Dermis blood vessel endothelial cell (primary cell): ENCODE measurements around the gene TGFB1. TPM values are rescaled to one million over a fixed set of nuclear protein-coding genes. Genes with fewer than 3 reads are reported as not detected.
A peak's percentile ranks its signal among the peaks of the same experiment; 100 is the strongest.
"Not testable (repeated sequence)": the region's sequence is repeated elsewhere in the genome, so short reads cannot be mapped to it uniquely, and the experiment has no call there.

Source experiments
- DNase-seq: peaks from one replicate; pipeline ENCODE4 v3.0.0; 2010
- total RNA-seq: library from RNA; depleted of rRNA; stranded (reverse); fragments of >200 nt; gene quantifications from 2 replicates; pipeline ENCODE4 v1.2.3, GENCODE V29; 2014

TGFB1 gene
- total RNA-seq, 1 donor from 2014 or later = 19.4 TPM

GRCh38 chr19:41298348-41298964 lies 55.3 kb downstream of the TGFB1 start:
- peak; percentile 68 for DNase-seq

GRCh38 chr19:41297628-41298347 lies 55.9 kb downstream of the TGFB1 start:
- no peak for DNase-seq

GRCh38 chr19:41296433-41296871 lies 57.3 kb downstream of the TGFB1 start:
- no peak for DNase-seq

GRCh38 chr19:41295499-41295898 lies 58.2 kb downstream of the TGFB1 start:
- no peak for DNase-seq

GRCh38 chr19:41294393-41294792 lies 59.3 kb downstream of the TGFB1 start:
- DNase-seq = no peak

- not testable (repeated sequence) for DNase-seq
Measured at GRCh38 chr19:41289814-41290213, 63.9 kb downstream of the TGFB1 start.

GRCh38 chr19:41288673-41289530 lies 64.8 kb downstream of the TGFB1 start:
- no peak for DNase-seq

Other genes starting within 250 kb of the TGFB1 start
- not detected in 2 replicates for gene CYP2F1, start 239.5 kb downstream of the TGFB1 start, total RNA-seq
- gene CYP2S1, start 160.7 kb downstream of the TGFB1 start, total RNA-seq = 0.68 and 0.88 TPM in 2 replicates
- 11.2 and 90.9 TPM in 2 replicates for gene AXL, start 134.7 kb downstream of the TGFB1 start, total RNA-seq
- 63.3 and 171 TPM in 2 replicates for gene HNRNPUL1, start 89.5 kb downstream of the TGFB1 start, total RNA-seq
- gene CCDC97, start 43.8 kb downstream of the TGFB1 start, total RNA-seq = 7.5 and 13.2 TPM in 2 replicates
- 6.8 and 7.9 TPM in 2 replicates for gene B9D2, start 10.2 kb upstream of the TGFB1 start, total RNA-seq
- gene TMEM91, start 22.6 kb upstream of the TGFB1 start, total RNA-seq = 4.7 and 9.2 TPM in 2 replicates
- 8.8 and 11.9 TPM in 2 replicates for gene EXOSC5, start 43.4 kb upstream of the TGFB1 start, total RNA-seq
- gene BCKDHA, start 43.9 kb upstream of the TGFB1 start, total RNA-seq = 36.9 and 69.8 TPM in 2 replicates
- gene B3GNT8, start 73.5 kb upstream of the TGFB1 start, total RNA-seq = 1.8 and 2.6 TPM in 2 replicates
- 55.0 and 77.7 TPM in 2 replicates for gene DMAC2, start 86.0 kb upstream of the TGFB1 start, total RNA-seq
- gene ERICH4, start 89.2 kb upstream of the TGFB1 start, total RNA-seq = not detected in 2 replicates
- 3.2 and 9.4 TPM in 2 replicates for gene CEACAM21, start 222.2 kb upstream of the TGFB1 start, total RNA-seq